Measurements from ENCODE around the gene C1orf198.
"Not testable (repeated sequence)": the region's sequence is repeated elsewhere in the genome, so short reads cannot be mapped to it uniquely, and the experiment has no call there.

The C1orf198 gene

DNA sequence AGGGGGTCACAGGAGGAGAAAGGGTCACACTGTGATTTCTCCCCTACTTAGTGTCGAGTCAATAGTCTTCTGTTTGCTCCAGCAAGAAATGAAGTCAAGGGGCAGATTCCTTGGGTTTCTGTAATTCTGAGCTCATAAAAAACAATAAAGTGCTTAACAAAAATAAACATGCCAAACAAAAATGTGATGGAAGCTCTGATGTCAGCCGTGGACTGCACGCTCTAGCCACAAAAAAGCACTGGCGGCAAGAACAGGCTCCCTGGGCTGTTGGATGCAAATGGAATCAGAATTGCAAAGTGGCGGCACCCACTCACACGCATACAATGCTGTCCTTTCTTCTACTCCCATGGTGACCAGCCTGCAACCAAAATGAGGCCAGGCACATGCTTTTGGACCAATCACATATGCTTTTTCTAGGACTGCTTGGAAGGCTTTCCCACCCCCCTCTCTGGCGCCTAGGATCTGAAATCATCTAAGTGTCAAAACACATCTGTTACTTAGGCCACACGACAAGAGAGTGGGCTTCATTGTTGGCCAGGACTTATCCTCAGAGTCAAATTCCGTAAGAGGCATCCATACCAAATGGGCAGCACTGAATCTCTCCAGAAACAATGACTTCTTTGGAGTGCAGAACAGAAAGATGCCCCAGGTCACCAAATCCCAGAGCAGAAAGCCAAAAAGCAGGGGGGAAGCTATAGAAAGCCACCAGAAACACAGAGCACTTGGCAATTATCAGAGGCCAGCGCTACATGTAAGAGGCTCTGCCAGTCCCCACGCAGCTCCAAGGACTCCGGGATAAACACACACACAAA, 9.2 kb downstream of the C1orf198 start:
- no peak for DNase-seq

DNA sequence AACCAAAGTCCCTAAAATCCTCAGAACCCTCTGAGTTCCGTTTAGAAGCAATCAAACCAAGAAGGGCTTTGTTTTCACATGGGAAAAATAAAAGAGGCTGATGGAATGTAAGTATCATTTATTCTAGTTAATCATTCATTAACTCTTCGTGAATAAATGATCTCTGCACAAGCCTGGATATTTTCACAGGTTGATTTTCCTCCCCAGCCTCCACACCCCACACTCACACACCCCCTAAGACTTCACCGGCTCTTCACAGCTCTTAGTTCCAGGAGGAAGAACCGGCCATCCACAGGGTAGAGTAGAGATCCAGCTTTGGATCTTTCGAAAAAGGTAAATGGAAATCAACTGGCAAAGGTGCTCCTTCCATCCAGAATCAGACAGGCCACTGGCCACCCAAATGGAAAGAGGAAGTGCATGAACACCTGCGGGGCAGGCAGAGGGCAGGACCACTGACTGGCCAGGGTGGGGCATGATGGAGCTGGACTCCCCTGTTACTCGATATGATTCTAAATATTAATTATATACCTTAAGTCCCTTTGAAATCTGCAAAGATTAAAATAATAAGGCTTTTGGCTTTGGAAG, 10.0 kb downstream of the C1orf198 start:
- DNase-seq: no peak

DNA sequence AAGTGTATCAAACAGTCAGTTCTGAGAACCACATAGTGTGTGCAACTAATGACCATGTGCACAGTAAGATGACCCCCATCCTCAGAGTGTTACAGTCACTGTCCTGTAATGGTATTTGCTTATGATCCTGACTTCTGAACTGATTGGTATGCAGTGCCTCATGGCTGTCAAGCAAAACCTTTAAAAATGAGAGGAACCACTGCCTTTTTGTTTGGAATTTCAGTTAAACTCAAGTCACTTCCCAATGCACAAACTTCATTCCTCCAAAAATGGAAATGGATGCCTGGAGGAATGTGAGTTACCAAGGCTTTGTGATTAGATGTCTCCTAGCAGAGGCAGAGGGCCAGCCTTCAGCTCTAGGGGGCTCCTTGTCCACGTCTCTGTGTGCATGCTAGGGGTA, 10.5 kb downstream of the C1orf198 start:
- DNase-seq: no peak

DNA sequence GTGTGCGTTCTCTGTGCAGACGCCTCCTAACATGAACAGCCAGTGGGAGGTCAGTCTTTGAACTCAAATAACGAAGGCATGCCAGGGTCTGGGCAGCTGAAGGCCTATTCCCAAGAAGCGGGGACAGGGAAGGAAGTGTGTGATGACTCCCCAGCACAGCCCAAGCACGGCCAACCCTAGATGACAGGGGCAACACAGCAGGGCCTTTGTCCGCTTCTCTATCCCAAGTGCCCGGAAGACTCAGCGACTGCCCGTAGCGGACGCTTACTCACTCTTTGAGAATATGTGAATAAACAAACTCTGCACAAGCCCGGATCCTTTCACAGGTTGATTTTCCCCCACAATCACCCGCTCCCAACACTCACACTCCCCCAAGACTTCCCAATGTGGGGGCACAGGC, 11.2 kb downstream of the C1orf198 start:
- no peak for DNase-seq

DNA sequence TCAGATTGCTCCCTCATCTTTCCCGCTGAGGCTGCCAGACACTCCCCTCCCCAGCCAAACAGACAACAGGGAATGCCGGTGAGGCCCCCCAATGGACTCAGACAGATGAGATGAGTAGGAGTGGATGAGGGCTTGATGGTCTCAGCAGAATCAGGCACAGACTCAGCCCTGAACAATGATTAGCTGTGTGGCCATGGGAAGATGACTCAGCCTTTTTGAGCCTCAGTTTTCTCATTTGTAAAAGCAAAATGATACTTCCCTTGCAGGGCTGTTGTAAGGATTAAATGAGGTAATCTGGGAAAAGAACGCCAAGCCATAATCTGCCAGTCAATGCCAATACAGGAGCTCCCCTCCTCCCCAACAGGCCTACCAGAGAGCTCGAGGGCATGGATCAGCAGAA, 12.4 kb downstream of the C1orf198 start:
- DNase-seq: no peak

DNA sequence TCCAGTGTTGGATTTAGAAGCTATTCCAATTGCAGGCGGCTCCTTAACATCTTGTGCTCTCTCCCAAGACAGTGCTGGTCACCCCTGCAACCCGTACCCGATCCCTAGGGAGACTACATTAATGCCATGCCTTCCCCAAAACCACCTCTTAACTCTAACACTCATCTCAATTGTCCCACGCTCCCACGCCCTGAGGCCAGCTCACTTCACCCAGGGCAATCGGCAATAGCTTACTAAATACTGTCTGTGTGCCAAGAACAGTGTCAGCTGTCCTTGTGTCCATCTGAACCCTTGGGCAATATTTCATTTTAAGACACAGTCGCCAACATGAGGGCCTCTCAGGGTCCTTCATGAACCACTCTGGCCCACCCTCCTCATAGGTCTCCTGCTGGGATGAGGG, 13.9 kb downstream of the C1orf198 start:
- no peak for DNase-seq

DNA sequence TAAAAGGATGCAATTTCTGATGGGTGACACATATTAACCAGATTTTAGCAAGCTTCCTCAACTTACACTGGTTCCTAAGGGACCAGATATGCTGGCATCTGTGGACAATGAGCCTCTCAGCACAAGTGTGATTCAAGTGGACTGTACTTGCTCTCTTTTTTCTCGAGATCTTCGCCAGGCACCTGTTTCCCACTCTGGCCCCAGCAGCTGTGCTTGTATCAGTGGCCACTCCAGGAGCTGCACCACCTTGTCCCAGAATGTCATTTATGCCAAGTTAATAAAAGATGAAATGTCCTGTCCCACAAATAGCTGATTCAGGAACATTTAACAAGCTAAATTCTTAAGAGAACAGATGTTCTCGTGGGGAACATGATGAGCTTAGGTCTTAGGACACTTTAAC, 14.6 kb downstream of the C1orf198 start:
- DNase-seq: no peak

DNA sequence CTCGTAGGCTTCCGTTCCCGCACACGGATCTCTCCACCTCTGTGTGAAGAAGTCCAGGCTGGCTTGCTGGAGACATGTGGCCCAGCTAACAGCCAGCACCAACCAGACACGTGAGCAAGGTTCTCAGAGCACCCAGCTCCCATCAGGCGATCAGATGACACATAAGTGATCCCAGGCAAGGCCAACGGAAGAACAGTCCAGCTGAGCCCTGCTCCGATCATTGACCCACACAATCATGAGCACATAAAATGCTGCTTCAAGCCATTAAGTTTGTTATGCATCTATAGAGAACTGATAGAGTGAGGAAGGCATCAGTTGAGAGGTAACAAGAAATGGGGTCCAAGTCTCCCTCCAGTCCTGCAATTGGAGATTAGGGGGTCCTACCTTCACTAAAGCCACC, 15.4 kb downstream of the C1orf198 start:
- no peak for DNase-seq

DNA sequence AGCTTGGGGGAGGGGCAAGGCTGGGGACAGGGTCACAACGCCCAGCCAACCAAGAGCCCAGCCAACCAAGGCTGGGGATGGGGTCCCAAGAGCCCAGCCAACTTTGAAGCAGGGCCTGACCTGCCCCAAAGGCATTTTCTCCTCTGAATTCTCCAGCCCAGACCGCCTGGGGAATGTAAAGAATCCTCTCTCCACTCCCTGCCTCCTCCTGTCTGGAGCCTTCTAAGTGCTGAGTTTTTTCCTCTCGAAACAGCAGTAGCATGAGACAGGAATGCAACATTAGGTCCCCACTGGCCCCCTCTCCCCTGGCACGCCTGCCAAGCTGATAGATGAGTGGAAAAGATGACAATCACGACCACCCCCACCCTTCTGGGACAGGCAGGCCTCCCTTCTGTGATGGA, 17.0 kb downstream of the C1orf198 start:
- no peak for DNase-seq

DNA sequence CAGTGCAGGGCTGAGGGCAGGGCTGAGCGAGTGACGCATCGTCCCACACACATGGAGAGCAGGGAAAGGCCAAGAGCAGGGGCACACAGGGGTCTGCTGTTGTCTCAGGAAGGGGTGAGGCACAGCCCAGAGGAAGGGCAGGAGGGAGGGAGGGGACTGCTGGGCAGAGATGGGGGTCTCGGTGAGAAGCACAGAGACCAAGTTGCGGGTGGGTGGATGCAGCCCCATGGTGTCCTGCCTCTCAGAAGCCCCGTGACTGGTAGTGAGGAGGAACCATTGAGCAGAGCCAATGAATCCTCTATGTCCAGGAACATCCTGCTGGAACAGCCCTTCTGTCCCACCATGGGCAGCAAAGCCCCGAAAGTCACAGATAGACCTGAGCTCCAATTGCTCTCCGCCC, 17.8 kb downstream of the C1orf198 start:
- DNase-seq: no peak

DNA sequence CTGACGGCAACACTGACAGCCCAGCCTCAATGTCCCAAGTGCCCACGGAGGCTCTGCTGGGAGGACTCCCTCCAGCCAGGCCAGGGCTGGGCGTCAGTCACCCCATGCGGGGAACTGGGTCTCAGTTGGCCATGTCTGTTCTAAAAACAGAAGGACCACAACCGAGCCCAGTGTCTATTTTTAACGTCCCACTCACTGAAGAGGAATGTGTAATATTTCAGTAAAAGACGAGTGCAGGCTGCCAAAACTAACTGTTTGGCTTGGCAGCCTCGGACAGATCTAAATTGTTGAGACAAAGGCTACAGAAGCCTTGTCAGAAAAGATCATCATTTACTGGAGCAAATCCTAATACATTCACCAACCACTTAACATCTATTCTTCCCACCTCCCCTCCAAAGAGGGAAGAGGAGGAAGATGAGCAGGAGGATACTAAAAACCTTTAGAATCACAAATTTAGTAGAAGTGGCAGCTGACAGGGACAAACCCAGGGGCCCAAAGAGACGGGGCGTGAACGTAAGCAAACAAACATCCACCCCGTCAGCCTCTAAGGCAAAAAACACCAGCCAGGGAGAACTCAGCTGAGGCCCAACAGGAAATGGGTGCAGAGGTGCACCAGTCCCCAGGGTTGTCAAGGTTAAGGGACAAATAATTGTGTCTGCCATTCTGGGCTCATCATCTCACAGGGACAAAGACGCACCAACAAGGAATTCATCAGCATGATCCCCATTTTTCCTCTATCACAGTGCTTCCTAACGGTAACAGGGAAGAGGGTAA, 18.7 kb downstream of the C1orf198 start:
- DNase-seq: no peak

DNA sequence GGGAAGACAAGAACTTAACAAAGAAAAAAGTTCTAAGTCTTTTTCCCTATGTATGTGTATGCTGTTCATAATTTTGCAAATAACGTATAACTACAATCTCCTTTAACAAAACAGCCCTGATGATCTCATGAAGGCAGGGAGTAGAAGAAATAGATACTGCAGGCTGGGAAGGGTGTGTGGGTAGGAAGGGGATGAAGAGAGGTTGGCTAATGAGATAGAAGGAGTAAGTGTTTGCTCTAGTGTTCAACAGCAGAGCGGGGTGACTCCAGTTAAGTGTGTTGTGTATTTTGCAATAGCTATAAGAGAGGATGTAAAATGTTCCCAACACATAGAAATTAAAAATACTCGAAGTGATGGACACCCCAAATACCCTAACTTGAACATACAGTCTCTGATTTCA, 20.1 kb downstream of the C1orf198 start:
- DNase-seq: no peak

DNA sequence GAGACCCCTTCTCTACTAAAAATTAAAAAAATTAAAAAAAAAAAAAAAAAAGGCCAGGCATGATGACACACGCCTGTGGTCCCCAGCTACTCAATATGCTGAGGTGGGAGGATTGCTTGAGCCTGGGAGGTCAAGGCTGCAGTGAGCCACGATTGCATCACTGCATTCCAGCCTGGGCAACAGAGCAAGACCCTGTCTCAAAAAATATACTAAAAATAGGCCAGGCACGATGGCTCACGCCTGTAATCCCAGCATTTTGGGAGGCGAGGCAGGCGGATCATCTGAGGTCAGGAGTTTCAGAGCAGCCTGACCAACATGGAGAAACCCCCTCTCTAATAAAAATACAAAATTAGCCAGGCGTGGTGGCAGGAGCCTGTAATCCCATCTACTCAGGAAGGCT, 23.1 kb downstream of the C1orf198 start:
- DNase-seq: not testable (repeated sequence)

DNA sequence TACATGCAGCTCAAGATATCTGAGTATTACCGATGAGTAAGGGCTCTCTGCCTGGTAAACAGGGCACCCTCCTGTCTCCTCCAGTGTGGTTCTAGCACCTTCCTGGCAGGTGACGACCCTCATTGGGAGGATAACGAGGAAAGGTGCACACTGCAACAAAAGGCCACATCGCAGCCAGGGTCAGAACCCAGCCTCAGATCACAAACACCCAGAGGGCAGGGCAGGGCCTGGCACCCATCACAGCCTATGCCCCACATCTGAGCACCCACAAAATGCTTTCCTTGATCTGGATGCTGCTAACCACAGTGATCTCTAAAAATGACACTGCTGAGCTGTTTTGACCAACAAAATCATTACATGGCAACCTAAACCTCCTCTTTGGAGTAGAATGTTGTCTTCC, 23.8 kb downstream of the C1orf198 start:
- DNase-seq: no peak

DNA sequence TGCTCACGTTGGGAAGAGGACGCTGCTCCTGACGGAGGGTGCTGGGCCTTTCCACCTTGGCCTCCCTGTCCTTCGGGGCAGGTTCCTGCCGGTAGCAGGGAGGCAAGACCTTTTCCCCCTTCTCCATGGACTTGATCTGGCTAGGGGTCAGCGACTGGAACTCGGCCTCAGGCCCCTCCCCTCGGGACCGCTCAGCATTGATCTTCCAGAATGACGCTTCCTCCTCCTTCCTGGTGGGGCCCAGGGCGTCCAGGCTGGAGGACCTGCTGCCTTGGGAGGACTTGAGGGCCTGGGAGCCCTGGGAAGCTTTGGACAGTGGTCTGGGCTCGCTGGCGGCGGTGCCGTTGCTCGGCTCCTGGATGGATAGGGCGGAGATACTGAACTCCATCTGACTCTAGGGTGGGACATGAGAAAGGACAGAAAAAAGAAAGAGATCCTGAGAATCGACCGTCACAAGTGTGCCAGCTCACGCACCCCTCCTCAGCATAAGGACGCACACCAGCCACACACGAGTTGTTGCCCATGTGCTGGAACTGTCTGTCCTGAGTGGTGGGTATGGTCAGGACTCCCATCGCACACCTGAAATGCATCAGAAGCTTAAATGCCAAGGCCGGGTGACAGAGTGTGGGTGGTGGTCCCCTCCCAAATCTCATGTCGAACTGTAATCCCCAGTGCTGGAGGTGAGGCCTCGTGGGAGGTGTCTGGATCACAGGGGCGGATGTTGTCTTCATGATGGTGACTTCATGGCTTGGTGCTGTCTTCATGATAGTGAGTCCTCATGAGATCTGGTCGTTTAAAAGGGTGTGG, 24.6 kb downstream of the C1orf198 start:
- DNase-seq: no peak

DNA sequence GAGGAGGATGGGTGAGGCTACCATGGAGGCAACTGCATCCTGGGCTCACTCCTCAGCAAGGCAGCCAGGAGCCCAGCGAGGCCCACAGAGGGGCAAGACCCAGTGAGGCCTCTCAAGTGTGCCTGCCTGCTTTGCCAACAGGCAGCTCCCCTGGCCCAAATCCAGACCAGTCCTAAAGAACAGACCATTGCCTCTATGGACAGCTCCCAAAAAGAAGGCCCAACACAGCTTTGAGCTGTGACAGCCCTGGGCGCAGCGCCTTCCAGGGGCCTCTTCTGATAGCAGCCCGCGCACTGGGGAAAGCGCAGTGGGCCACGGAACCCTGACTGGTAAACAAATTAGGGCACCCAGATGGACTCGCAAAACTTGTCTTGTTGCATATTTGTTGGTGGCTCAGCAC, 25.5 kb downstream of the C1orf198 start:
- DNase-seq: no peak

DNA sequence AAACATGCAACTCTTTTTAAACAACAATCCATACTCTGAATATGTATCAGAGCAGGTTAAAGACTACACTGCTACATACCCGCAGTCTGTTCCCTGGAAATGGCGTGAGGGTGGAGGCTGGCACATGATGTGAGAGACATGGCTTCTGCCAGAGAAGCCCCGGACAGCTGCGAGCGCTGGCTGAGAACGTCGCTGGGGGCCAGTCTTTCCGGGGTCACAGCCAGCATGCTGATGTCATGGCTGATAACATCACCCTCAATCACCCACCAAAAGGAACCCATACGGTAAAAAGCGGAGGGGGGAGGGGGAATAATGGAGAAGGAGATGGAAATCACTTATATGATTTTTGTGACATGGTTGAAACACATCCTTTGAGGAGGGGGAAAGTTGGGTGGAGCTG, 29.1 kb downstream of the C1orf198 start:
- DNase-seq: no peak

DNA sequence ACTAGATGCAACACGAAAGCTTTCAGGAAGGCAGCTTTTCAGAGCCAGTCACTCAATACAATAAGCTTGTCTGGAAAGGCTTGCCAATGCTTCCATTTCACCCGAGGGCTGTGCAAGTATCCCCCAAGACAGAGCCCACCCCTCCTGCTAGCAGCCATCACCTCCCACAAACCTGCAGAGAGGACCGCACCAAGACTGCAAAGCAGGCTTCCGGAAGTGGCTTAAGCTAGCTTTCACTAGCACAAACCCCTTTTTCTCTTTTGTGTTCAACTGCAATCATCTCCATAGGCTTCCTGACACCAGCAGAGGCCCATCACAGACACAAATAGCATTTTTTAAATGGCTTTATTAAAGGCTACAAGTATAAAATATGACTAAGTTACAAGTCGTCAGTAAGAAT, 31.5 kb downstream of the C1orf198 start:
- no peak for DNase-seq

DNA sequence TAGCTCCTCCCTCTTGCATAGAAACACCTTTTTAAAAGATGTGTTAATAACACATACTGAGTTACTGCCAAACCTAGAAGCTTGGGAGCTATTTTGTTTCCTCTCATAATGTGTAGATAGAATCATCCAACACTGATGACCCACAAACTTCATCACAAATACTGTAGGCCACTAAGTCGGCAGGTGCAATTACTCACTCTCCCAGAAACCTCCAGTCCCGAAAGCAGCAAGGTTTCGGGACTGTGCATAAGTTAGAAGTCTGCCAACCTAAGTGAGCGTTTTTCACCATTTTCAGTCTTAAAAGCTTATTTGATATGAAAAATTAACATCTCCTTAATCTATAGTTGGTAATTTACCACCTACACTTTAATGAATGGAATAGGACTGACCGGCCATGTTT, 32.0 kb downstream of the C1orf198 start:
- no peak for DNase-seq

DNA sequence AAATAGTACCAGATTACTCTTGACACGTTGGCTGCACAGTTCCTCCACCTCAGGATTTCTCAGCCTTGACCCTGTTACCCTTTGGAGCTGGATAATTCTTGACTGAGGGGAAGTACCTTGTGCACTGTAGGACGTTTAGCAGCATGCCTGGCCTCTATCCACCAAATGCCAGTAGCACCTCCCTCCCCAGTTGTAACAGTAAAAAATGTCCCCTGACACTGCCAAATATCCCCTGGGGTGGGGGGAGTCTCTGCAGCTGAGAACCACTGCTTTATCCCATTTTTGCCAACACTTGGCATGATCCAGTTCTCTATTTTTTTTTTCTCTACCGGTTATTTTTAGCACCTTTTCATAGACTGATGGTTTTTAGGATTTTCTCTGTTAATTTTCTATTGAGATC, 34.0 kb downstream of the C1orf198 start:
- no peak for DNase-seq

DNA sequence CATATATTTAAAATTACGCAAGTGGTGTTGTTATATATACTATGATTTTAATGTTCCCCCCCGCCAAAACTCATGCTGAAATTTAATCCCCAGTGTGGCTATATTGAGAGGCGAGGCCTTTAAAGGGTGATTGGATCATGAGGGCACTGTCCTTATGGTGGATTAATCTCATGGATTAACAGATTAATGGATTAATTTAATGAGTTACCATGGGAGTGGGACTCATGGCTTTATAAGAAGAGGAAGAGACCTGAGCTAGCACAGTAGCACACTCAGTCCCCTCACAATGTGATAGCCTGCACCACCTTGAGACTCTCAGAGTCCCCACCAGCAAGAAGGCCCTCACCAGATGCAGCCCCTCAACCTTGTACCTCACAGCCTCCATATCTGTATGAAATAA, 34.8 kb downstream of the C1orf198 start:
- no peak for DNase-seq

DNA sequence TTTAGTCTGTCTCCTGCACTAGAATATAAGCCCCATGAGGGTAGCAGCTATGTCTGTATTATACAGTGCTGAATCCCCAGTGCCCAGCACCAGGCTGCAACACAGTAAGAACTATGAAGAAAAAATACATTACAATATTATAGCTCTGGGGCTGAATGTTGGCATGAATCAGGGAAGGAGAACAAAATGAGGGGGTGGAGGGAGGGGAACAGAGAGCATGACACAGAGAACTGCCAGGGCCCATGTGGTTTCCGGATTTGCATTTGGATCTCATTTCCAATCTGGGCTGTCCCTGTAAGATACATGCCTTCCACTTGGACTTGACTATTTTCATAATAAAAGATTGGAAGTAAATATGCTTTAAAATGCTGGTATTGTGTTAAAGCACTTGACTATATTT, 35.8 kb downstream of the C1orf198 start:
- no peak for DNase-seq

DNA sequence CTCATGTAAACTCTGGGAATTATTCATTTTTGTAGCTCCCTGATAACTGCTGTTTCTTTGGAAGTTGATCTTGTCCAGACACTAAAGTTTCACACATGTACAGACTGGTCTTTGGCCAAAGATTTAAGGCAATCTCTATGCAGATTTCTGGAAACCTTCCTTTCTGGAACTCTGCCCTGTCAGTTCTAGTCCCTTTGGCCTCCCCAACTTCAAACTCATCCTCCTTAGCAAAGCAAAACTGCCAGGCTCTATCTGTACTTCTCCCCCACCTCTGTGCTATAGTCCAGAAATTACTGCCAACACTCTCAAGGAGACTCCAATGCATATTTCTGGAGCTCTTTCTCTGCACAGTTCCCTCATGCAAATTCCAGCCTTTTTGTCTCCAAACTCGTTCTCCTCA, 36.5 kb downstream of the C1orf198 start:
- DNase-seq: no peak

Measured in activated effector memory CD4-positive, alpha-beta T cell treated with anti-CD3 and anti-CD28 coated beads, Interleukin-2, amount 50 U/mL, for 16 hours (primary cell).